GM21381 (cell line): ENCODE results near the gene HLA-DMB.

Source experiments
- ATAC-seq: cut with Tn5 transposase; IDR thresholded peaks from one replicate; pipeline ENCODE4 v1.9.1; 2021; ENCODE audit warnings: mild to moderate bottlenecking, moderate library complexity; ENCODE audit not compliant: unreplicated experiment

The HLA-DMB gene

DNA sequence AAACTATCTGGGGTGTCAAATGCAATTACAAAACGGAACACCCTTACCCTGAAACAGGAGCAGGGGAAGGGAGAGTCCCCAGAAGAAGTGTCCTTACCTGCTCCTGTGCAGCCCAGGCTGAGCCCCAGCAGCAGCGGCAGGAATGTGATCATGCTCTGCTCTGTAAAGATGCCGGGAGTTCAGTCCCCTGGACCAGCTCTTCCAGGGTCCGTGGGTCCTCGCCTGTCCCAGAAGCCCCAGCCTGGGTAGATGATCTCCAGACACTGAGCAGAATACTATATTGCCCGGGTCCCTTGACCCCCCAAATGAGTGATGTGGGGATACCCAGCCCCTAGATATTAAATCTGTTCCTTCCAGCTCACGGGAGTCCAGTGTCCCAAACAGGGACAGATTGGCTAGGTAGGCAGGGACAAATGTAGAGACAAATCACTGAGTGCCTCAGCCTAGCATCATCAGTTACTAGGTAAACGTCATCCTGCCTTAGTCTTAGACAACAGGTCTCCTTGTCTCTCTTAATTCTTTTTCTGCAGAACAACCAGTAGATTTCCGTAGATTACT, at the start of gene HLA-DMB:
HLA-DMB (minus strand) TSS at position 373 of the 558 bp plus-strand sequence; CDS start at position 152, 221 bp downstream.
- peak; percentile 40 for ATAC-seq

DNA sequence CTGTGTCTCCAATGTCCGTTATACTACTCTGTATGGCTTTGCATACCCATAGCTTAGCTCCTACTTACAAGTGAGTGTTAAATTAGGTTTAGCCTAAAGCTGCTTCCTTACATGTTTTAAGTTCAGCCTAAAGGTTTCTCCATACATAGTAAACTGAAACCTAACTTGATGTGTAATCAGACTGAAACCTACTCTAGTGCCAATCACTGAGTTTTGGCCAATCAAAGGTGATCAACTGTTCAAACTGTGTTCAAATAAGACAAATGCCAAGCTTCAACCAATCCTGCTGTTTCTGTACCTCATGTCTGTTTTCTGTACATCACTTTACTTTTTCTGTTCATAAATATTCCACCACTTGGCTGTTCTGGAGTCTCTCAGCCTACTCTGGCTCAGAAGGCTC, 48.5 kb upstream of the HLA-DMB start:
- ATAC-seq: no peak

DNA sequence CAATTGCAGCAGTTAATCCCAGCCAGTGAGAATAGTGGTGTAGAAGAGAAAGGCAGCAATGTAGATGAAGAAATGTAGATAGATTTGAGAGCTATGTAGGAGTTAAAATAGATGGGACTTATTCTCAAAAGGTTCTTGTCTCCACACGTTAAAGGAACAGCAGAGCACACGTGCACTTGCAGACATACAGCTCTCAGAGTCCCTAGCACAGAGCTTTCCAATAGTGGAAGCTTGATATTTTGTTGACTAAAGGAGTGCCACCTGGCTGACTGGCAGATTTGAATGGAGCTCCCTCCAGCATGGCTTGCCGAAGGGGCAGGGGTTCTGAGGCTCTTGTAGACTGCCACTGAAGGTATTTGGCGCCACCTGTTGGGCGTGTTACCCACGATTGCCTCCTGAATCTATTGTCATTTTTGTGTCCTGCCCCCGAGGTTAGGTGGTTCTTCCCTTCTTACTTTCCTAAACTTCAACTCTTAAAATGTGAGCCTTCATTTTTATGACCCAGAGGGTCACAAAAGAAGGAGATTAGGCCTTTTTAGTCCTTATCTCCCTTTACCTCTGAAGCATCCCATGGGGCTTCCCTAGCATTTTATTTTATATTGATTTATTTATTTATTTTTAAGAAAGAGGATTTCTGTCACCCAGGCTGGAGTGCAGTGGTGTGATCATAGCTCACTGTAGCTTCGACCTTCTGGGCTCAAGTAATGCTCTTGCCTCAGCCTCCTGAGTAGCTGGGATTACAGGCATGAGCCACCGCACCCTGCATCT, 44.0 kb upstream of the HLA-DMB start:
- peak; percentile 61 for ATAC-seq

DNA sequence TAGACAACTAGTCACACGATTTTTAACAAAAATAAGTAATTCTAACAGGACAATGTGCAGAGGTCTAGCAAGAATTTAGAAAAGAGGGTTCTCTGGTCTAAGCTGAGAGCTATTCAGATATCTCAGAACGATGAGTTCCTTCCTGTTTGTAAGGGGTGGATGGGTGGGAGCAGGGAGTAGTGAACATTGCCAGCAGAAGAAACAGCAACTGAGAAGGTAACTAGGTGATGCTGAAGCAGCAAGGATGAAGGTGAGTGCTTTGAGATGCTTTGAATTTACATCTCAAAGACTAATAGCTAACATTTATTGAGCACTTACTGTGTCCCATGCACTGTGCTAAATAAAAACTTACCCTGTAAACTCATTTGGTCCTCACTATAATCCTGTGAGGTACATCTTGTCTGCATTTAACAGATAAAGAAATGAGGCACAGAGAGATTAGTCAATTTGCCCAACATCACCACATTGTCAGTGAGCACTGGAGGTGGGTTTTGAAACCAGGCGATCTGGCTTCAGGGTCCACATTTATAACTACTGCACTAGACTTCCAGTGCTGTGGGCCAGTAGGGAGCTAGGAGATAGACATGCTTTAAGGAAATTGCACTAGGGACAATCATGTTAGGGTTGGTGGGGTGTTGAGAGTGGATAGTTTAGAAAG, 43.3 kb upstream of the HLA-DMB start:
- peak; percentile 12 for ATAC-seq

DNA sequence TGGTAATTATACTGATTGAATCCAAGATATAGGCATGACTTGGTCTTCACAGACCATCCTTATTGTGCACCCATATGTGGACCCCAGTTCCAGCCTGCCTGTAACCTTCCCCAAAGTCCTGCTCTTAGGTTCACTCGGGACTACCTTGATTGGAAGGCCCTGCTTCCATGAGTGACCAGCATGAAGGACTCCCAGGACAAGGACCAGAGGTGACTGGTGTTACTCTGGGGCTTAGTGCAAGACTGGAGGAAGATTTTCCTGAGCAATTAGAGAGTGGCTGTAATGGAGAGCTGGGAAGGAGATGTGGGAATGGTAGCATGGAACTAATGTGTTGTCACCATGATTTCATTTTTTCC, 42.6 kb upstream of the HLA-DMB start:
- no peak for ATAC-seq

DNA sequence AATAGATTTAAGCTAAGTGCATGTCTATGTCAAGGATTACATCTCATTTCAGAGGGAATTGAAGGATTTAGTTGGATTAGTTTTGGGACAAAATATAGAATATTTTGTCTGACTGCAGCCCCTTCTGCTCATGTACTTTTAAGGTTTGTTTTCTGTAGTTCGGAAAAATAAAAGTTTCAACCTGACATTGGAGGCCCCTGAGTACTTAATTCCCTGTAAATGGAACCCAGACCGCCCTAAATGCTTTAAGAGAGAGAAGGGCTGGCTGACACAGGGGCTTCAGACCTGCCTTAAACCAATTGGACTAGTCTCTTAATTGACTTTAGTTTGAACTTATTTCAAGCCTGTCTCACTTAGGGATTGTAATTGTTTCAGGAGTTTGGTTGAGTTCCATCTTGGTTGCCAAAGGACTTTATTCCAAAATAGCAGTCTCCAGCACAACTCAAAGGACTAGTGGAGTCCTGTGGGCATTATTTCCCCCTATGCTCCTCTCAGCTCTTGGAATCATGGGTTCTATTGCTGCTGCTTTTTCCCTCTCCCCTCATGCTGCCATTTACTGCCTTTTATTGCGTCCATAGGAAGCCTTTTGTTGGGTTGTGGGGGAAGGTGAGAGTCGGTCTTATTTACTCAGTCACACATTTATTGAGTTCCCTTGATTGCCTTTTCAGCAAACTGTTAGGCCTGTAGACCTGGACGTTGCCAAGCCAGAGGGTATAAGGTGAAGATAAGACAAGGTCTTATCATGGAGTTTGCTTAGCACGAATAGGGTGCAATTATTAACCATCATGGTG, 42.1 kb upstream of the HLA-DMB start:
- no peak for ATAC-seq

DNA sequence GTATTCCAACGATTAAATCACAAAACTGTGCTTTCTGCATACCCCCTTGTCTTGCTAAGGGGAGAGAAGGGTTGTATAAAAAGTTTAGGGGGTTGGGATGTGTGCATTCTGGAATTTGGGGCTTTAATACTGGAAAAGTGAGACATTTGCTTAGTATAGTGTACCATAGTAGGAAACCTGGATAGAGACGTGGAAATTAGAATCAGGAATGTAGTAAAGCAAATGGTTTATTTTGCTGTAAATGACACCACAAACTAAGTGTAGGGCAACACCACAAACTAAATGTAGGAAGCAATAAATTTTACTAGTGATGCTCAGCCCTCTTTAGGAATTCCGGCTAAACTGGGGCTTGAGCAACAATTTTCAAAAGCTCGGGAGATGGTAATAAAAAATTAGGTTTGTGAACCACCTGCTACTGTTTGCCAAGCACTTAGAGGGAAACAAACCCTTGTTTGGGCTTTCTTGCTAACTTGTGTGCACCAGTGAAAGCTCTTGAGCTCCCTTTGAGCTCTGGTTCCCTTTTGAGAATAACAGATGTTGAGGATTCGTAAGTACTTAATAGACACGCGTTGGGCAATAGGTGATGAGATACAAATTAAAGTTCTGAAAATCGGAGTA, 41.4 kb upstream of the HLA-DMB start:
- ATAC-seq: no peak

DNA sequence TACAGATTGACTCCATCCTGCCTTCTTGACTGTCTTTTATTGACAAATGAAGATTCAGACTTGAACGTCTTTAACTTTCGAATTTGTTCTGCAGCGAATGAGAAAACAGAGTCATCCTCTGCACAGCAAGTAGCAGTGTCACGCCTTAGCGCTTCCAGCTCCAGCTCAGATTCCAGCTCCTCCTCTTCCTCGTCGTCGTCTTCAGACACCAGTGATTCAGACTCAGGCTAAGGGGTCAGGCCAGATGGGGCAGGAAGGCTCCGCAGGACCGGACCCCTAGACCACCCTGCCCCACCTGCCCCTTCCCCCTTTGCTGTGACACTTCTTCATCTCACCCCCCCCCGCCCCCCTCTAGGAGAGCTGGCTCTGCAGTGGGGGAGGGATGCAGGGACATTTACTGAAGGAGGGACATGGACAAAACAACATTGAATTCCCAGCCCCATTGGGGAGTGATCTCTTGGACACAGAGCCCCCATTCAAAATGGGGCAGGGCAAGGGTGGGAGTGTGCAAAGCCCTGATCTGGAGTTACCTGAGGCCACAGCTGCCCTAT, 39.7 kb upstream of the HLA-DMB start:
- no peak for ATAC-seq

DNA sequence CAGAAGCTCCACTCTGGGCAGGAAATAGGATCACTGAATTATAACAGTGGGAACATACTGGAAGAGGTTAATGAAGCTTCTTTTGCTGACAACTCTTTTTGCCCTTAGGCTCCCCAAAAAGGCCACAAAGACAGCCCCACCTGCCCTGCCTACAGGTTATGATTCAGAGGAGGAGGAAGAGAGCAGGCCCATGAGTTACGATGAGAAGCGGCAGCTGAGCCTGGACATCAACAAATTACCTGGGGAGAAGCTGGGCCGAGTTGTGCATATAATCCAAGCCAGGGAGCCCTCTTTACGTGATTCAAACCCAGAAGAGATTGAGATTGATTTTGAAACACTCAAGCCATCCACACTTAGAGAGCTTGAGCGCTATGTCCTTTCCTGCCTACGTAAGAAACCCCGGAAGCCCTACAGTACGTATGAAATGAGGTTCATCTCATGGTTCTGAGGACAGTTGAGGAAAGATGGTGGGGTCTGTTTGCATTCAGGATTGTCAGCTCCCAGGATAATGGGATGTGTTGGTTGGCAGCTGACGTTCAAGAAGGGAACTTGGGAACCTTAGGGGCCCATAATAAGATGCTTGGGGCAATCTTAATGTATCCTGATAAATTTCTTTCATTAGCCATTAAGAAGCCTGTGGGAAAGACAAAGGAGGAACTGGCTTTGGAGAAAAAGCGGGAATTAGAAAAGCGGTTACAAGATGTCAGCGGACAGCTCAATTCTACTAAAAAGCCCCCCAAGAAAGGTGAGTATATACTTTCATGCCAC, 39.1 kb upstream of the HLA-DMB start:
- no peak for ATAC-seq

DNA sequence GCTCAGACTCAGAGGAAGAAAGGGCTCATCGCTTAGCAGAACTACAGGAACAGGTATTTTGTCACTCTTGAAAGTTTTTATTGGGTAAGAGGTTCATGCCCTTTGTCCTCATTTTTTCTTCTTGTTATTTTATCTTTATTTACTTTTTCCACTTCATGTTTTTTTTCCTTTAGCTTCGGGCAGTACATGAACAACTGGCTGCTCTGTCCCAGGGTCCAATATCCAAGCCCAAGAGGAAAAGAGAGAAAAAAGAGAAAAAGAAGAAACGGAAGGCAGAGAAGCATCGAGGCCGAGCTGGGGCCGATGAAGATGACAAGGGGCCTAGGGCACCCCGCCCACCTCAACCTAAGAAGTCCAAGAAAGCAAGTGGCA, 37.1 kb upstream of the HLA-DMB start:
- no peak for ATAC-seq

DNA sequence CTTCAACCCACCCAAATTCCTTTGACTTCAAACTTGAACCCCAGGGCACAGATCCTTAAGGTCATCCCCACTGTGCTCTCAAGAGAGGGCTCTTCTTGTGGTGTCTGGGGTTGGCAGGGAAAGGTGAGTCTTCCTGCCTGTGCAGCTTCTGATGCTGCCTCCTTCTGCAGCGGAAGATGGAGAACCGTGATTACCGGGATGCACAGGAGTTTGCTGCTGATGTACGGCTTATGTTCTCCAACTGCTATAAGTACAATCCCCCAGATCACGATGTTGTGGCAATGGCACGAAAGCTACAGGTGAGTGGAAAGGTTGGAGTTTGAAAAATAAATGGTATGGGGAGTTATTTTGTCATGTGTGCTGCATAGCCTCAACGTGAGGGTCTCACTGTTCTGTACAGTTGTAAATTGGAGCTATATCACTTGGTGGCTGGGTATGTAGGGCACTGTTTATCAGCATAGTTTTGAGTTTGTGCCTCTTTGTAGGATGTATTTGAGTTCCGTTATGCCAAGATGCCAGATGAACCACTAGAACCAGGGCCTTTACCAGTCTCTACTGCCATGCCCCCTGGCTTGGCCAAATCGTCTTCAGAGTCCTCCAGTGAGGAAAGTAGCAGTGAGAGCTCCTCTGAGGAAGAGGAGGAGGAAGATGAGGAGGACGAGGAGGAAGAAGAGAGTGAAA, 36.6 kb upstream of the HLA-DMB start:
- ATAC-seq: no peak

DNA sequence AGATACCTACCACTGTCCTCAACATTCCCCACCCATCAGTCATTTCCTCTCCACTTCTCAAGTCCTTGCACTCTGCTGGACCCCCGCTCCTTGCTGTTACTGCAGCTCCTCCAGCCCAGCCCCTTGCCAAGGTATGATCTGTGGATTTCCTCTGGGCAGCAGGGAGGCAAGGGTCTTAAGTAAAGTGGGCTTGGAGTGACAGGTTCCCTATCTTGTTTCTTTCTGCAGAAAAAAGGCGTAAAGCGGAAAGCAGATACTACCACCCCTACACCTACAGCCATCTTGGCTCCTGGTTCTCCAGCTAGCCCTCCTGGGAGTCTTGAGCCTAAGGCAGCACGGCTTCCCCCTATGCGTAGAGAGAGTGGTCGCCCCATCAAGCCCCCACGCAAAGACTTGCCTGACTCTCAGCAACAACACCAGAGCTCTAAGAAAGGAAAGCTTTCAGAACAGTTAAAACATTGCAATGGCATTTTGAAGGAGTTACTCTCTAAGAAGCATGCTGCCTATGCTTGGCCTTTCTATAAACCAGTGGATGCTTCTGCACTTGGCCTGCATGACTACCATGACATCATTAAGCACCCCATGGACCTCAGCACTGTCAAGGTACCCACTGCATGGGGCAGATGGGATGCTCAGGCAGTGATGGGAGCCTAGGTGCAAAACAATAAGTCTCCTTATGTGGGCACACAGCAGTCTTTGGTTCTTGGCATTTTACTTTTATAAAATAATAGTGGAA, 35.7 kb upstream of the HLA-DMB start:
- ATAC-seq: no peak

DNA sequence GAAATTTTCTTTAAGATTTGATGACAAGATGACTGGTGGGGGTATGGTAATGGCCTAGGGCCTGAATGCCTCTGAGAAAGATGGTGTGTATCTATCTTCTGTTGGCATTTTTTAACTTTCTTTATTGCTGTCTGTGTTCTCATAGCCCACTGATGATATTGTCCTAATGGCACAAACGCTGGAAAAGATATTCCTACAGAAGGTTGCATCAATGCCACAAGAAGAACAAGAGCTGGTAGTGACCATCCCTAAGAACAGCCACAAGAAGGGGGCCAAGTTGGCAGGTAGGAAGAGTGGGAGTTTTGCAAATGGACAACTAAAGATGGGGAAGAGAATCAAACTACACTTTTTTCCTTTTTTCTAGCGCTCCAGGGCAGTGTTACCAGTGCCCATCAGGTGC, 35.1 kb upstream of the HLA-DMB start:
- no peak for ATAC-seq

DNA sequence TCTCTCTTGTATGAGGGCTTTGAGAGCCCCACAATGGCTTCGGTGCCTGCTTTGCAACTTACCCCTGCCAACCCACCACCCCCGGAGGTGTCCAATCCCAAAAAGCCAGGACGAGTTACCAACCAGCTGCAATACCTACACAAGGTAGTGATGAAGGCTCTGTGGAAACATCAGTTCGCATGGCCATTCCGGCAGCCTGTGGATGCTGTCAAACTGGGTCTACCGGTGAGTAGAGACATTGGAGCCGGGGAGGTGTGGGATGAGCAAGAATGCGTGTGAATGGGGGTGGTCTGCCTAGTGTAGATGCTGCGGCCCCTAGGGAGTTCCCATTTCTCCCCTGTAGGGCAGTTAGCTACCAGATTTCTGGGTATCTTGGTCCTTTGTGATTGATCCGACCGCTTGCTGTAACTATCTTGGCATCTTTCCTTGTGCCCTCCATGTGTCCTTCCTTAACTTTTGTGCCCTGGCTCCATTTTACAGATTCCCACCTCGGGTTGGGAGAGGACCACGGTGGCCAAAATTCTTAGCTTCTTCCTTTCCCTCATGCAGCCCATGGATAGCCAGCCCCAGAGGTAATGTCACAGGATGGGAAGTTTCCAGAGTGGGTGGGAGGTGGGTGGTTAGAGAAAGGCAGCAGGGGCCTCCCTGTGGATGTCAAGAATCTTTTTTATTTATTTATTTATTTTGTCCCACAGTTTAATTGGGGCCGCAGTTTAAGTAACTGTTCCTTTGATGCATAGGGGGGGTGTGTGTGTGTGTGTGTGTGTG, 33.9 kb upstream of the HLA-DMB start:
- no peak for ATAC-seq

DNA sequence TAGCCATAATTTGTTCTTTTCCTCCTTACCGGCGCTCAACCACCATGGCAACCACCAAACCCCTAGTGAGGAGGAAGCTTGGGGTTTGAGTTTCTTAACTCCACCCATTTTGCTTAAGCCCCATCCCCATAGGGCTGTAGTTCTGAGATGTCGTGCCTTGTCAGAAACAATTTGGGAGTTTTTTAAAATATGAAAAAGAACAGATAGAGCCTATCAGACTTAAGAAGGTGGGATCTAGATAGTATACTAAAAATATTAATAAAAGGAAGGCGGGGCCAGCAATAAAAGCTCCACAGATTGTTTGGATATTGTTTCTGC, 33.1 kb upstream of the HLA-DMB start:
- no peak for ATAC-seq

DNA sequence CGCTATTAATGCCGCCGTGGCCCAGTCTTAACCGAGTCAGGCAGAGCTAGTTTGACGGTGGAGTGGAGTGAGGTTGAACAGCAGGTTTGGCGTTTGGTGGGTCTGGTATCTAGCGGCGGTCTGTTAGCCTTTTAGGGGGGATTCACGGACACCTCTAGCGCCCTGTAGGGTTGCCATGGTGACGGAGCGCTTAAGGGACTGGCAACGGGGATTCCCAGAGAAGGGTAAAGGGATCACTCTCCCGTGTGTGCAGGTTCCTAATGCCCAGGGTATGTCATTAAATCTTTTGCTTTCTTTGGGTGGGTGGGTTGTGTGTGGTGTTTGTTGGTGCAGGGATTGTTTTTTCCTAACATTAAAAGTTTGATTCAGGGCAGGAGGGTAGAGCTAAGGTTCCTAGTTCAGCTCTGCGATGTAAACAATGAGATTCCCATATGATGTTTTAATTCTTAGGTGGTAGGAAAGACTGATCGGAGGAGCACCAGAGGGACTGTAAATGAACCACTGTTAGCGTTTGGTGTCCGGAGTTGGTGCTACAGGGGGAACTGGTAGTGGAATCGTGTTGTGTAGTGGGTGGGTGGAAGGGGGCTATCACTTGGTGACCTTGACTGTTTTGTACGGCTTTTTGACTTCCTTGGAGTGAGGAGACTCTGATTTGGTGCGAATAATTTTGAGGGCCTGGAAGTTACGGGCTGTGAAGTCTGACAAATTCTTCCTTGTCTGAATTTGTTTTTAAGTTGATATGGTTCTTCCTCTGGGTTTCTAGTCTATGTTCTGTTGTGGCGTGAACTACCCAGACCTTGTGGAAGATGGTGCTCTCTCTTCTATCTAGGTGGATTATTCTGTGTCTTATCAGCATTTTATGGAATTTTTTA, 32.6 kb upstream of the HLA-DMB start:
- ATAC-seq: no peak
